DOHH2 (cell line): ENCODE results near the gene C4orf50.

ENCODE experiments used
- H3F3A ChIP-seq: fragments of 200-600 bp; sonication (generic), shearing (Covaris generic); 2 replicates; pipeline ENCODE4 v1.6.0; 2016; ENCODE audit warnings: antibody characterized with exemption, mild to moderate bottlenecking; ENCODE audit not compliant: control insufficient read depth, insufficient read depth
- H3K27ac ChIP-seq: fragments of 200-600 bp; sonication (generic); 2 replicates; pipeline ENCODE4 v1.5.1; 2014; ENCODE audit warnings: low read depth, mild to moderate bottlenecking, low read length, moderate library complexity
- H3K27me3 ChIP-seq: fragments of 200-600 bp; sonication (generic); 2 replicates; pipeline ENCODE4 v1.6.1; 2014; ENCODE audit warnings: mild to moderate bottlenecking, low read length, mixed read lengths; ENCODE audit not compliant: control insufficient read depth
- H3K36me3 ChIP-seq: fragments of 200-600 bp; sonication (generic); 2 replicates; pipeline ENCODE4 v1.6.1; 2014; ENCODE audit warnings: mild to moderate bottlenecking, low read length, moderate library complexity, mixed read lengths; ENCODE audit not compliant: control insufficient read depth
- H3K4me1 ChIP-seq: fragments of 200-600 bp; sonication (generic); 2 replicates; pipeline ENCODE4 v1.6.1; 2014; ENCODE audit warnings: mild to moderate bottlenecking, low read length, mixed read lengths; ENCODE audit not compliant: control insufficient read depth
- H3K4me2 ChIP-seq: fragments of 200-600 bp; sonication (generic); 2 replicates; pipeline ENCODE4 v1.6.0; 2014; ENCODE audit warnings: mild to moderate bottlenecking, low read length, moderate library complexity
- H3K4me3 ChIP-seq: fragments of 200-600 bp; sonication (generic); 2 replicates; pipeline ENCODE4 v1.5.1; 2014; ENCODE audit warnings: mild to moderate bottlenecking, low read length, mixed read lengths
- H3K79me2 ChIP-seq: fragments of 200-600 bp; sonication (generic); 2 replicates; pipeline ENCODE4 v1.6.1; 2014; ENCODE audit warnings: mild to moderate bottlenecking, low read length, mixed read lengths; ENCODE audit not compliant: control insufficient read depth
- H3K9me2 ChIP-seq: fragments of 200-600 bp; sonication (generic); replicated peaks from 2 replicates; pipeline ENCODE4 v1.6.1; 2014; ENCODE audit warnings: mild to moderate bottlenecking, low read length, mixed read lengths; ENCODE audit not compliant: control insufficient read depth
- H3K9me3 ChIP-seq: fragments of 200-600 bp; sonication (generic); 2 replicates; pipeline ENCODE4 v1.6.1; 2014; ENCODE audit warnings: antibody characterized with exemption, low read length, mixed read lengths; ENCODE audit not compliant: control insufficient read depth, insufficient read depth
- H4K20me1 ChIP-seq: fragments of 200-600 bp; sonication (generic); 2 replicates; pipeline ENCODE4 v1.6.0; 2014; ENCODE audit warnings: low read depth, mild to moderate bottlenecking, antibody characterized with exemption, low read length, moderate library complexity; ENCODE audit not compliant: control insufficient read depth, insufficient read depth
- EZH2phosphoT487 ChIP-seq: fragments of 200-600 bp; sonication (generic); IDR thresholded peaks from 2 replicates; pipeline ENCODE4 v1.6.1; 2017; ENCODE audit warnings: borderline replicate concordance, mild to moderate bottlenecking, antibody characterized with exemption, low read length, moderate library complexity, mixed read lengths
- TF ChIP-seq, protein P1 (sequence below): fragments of 200-600 bp; sonication (generic); IDR thresholded peaks from one replicate; pipeline ENCODE4 v1.5.1; 2014; ENCODE audit warnings: antibody characterized with exemption, mild to moderate bottlenecking, low read depth, low read length; ENCODE audit not compliant: poor library complexity, severe bottlenecking

The C4orf50 gene

DNA sequence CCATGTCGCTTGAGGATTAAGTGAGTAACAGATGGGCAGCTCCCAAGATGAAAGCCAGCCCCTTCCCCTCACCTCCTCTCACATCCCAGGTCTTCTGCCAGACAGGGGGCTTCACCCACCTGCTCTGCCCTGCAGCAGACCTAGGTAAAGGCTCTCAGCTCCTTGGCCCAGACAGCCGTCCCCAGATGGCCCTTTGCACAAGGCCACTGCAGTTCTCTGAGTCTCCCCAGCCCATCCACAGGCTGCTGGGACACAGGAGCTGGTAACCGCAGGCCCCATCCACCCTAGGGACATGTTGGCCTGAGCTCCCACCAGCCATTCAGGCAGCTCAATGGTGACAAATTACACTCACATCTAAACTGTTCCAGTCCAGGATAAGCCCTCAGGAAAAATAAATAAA is 15.3 kb downstream of the C4orf50 start:
- H3K9me2 ChIP-seq: no peaks in the 10 kb centered on the region
- no peak for TF ChIP-seq EZH2phosphoT487
- TF ChIP-seq, protein P1, sequence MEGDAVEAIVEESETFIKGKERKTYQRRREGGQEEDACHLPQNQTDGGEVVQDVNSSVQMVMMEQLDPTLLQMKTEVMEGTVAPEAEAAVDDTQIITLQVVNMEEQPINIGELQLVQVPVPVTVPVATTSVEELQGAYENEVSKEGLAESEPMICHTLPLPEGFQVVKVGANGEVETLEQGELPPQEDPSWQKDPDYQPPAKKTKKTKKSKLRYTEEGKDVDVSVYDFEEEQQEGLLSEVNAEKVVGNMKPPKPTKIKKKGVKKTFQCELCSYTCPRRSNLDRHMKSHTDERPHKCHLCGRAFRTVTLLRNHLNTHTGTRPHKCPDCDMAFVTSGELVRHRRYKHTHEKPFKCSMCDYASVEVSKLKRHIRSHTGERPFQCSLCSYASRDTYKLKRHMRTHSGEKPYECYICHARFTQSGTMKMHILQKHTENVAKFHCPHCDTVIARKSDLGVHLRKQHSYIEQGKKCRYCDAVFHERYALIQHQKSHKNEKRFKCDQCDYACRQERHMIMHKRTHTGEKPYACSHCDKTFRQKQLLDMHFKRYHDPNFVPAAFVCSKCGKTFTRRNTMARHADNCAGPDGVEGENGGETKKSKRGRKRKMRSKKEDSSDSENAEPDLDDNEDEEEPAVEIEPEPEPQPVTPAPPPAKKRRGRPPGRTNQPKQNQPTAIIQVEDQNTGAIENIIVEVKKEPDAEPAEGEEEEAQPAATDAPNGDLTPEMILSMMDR: no peak
- no peaks in the 10 kb centered on the region for H3K27me3 ChIP-seq
- H3K79me2 ChIP-seq: no peaks in the 10 kb centered on the region
- no peaks in the 10 kb centered on the region for H3K4me1 ChIP-seq
- no peaks in the 10 kb centered on the region for H3F3A ChIP-seq
- H3K27ac ChIP-seq: no peak overlapping the region
- no peak overlapping the region for H3K4me3 ChIP-seq
- H3K4me2 ChIP-seq: no peak overlapping the region
- no peaks in the 10 kb centered on the region for H4K20me1 ChIP-seq
- H3K9me3 ChIP-seq: peaks cover 15% of the 10 kb centered on the region; the same call in 1 of the 2 replicates
- no peaks in the 10 kb centered on the region for H3K36me3 ChIP-seq

DNA sequence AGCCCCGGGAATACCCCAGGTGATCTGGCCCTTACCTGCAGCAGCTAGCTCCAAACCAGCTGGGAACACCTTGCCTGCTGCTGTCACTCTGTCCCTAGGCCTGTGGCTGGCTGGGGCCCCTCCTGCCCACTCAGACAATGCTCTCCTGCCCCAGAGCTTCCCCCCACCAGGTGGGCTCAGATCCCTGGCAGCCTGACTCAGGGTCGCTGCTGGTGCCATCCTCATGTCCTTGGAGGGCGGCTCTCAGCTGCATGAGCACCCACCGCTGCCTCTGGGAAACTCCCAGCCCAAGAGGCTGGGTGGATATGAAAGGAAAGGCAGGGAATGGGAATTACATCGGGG is 15.8 kb downstream of the C4orf50 start:
- Histone ChIP-seq H3K9me2 (no peaks in the 10 kb centered on the region), H3K4me2 (no peak overlapping the region), H3K27ac (no peak overlapping the region), H3K4me3 (no peak overlapping the region), H3F3A (no peaks in the 10 kb centered on the region), H3K4me1 (no peaks in the 10 kb centered on the region), H3K27me3 (no peaks in the 10 kb centered on the region), H3K36me3 (no peaks in the 10 kb centered on the region), H3K79me2 (no peaks in the 10 kb centered on the region), H4K20me1 (no peaks in the 10 kb centered on the region), H3K9me3 (peaks cover 15% of the 10 kb centered on the region; the same call in 1 of the 2 replicates)
- TF ChIP-seq, protein P1: no peak
- no peak for TF ChIP-seq EZH2phosphoT487

DNA sequence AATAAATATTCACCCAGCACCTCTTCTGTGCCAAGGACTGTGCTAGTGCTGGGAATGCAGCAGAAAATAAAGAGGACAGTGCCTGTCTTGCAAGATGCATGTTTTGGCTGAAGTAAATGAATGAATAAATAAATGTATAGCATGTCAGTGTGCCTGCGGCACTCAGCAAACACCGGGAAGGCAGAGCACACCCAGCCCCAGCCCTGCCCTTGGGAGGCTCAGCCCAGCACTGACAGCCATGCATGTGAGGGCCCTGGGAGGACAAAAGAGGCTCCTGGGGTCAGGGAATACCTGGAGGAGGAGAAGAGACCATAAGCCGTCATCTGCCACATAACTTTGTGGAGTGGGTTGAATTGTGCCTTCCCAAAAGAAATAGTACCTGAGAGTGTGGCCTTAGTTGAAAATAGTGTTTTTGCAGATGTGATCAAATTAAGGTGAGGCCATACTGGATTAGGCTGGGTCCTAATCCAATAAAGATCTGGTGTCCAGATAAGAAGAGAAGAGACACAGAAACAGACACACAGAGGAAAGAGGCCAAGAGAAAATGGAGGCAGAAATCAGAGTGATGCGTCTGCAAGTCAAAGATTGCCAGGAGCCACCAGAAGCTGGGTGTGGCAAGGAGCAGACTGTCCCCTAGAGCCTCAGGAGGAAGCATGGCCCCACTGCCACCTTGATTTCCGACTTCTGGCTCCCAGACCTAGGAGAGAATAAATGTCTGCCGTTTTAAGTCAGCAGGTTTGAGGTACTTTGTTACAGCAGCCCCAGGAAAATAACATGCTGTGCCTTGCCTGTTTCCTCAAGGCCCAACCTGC is 16.3 kb downstream of the C4orf50 start:
- H3K9me3 ChIP-seq: peaks cover 15% of the 10 kb centered on the region; the same call in 1 of the 2 replicates
- H3K36me3 ChIP-seq: no peaks in the 10 kb centered on the region
- H3K4me3 ChIP-seq: no peak overlapping the region
- no peak overlapping the region for H3K27ac ChIP-seq
- TF ChIP-seq, protein P1: no peak
- TF ChIP-seq EZH2phosphoT487: no peak
- H3F3A ChIP-seq: no peaks in the 10 kb centered on the region
- H3K9me2 ChIP-seq: no peaks in the 10 kb centered on the region
- no peaks in the 10 kb centered on the region for H3K27me3 ChIP-seq
- H3K4me2 ChIP-seq: no peak overlapping the region
- no peaks in the 10 kb centered on the region for H3K4me1 ChIP-seq
- H4K20me1 ChIP-seq: no peaks in the 10 kb centered on the region
- no peaks in the 10 kb centered on the region for H3K79me2 ChIP-seq
